Measurements from ENCODE around the gene PMIS2.

DNA sequence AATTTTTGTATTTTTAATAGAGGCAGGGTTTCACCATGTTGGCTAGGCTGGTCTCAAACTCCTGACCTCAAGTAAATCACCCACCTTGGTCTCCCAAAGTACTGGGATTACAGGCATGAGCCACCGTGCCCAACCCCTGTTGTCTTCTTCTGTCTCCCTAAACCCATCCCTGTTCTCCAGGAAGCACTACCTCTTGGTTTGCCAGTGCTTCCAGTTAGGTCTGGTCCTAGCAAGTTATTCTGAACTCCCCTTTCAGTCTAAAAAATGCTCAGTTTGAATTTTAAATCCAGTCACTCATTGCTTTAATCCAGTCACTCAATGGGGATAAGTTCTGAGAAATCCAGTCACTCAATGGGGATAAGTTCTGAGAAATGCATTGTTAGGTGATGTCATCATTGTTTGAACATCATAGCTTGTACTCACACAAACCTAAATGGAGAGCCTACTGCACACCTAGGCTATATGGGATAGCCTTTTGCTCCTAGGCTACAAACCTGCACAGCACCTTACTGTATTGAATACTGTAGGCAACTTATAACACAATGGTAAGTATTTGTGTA lies 14.5 kb upstream of the PMIS2 start:
- TF ChIP-seq CTCF (IDR thresholded peaks at IDR 0.05) (no peak), POLR2A (IDR thresholded peaks at IDR 0.05) (no peak), POLR2AphosphoS5 (IDR thresholded peaks at IDR 0.05) (no peak), EP300 (IDR thresholded peaks at IDR 0.05) (no peak)
